H1 (cell line): ENCODE results near the gene CRYGB. TPM values are rescaled to one million over a fixed set of nuclear protein-coding genes. Genes with fewer than 3 reads are reported as not detected.

Experiments used
- CTCF ChIA-PET: fragments of 300-600 bp; sonication (Branson Sonifier 250); formaldehyde crosslinking; loops from one replicate; lab custom pipeline; 2021; ENCODE audit not compliant: partially characterized antibody; lab: Charles Lee
- POLR2A ChIA-PET: fragments of 300-600 bp; sonication (Branson Sonifier 250); formaldehyde crosslinking; loops from one replicate; lab custom pipeline; 2021; ENCODE audit warnings: inconsistent platforms; ENCODE audit not compliant: partially characterized antibody; lab: Charles Lee
- DNase-seq, 2 experiments: peaks; one replicate each; pipeline versions ENCODE4 v3.0.0 to v3.0.0-alpha.2; 2010 to 2022; ENCODE audit warnings: low spot score in 2 of 2, low read depth in 1 of 2, mixed read lengths in 1 of 2
- FAIRE-seq: peaks from 2 replicates; lab custom pipeline; 2011; peaks lifted over from hg19 to GRCh38; lab: Jason Lieb, UNC
- H2AFZ ChIP-seq: 2 replicates; pipeline ENCODE4 v1.8.1; 2012; ENCODE audit warnings: low read length, inconsistent platforms
- H2AK5ac ChIP-seq: 2 replicates; pipeline ENCODE4 v1.6.1; 2013; ENCODE audit warnings: low read depth, low read length
- H2BK120ac ChIP-seq: replicated peaks from 2 replicates; pipeline ENCODE3; 2013; ENCODE audit warnings: low read depth, low read length, inconsistent platforms
- H2BK12ac ChIP-seq: 2 replicates; pipeline ENCODE4 v1.6.1; 2013; ENCODE audit warnings: low read depth, low read length
- H2BK15ac ChIP-seq: 2 replicates; pipeline ENCODE4 v1.6.1; 2013; ENCODE audit warnings: low read length
- H2BK20ac ChIP-seq: 2 replicates; pipeline ENCODE4 v1.6.1; 2013; ENCODE audit warnings: low read length
- H2BK5ac ChIP-seq: 2 replicates; pipeline ENCODE4 v1.6.1; 2013; ENCODE audit warnings: low read depth, low read length
- H3K14ac ChIP-seq: 2 replicates; pipeline ENCODE4 v1.6.1; 2013; ENCODE audit warnings: inconsistent platforms; ENCODE audit not compliant: insufficient read length
- H3K18ac ChIP-seq: 2 replicates; pipeline ENCODE4 v1.6.1; 2013; ENCODE audit warnings: low read length; ENCODE audit errors: extremely low read depth
- H3K23ac ChIP-seq: 2 replicates; pipeline ENCODE4 v1.6.1; 2013; ENCODE audit warnings: inconsistent platforms; ENCODE audit not compliant: insufficient read length
- H3K23me2 ChIP-seq: 2 replicates; pipeline ENCODE4 v1.6.1; 2013; ENCODE audit warnings: low read depth, low read length
- H3K27ac ChIP-seq: 2 replicates; pipeline ENCODE4 v1.6.1; 2011; ENCODE audit warnings: low read depth, low read length, inconsistent platforms
- H3K27me3 ChIP-seq, 4 experiments: replicated peaks in 1 of 4; 1 replicate in 1 of 4; 2 replicates in 3 of 4; pipeline versions ENCODE4 v1.6.1 to v1.8.1; 2011 to 2013; ENCODE audit warnings: low read length in 3 of 4, mild to moderate bottlenecking in 3 of 4, inconsistent platforms in 2 of 4, mixed read lengths in 2 of 4, moderate library complexity in 1 of 4; ENCODE audit not compliant: control insufficient read depth in 3 of 4, insufficient read depth in 3 of 4; ENCODE audit errors: extremely low read depth in 1 of 4
- H3K36me3 ChIP-seq, 4 experiments: 2 replicates each; pipeline versions ENCODE4 v1.6.1 to v1.8.1; 2011 to 2013; ENCODE audit warnings: mild to moderate bottlenecking in 4 of 4, low read length in 3 of 4, moderate library complexity in 2 of 4, control low read depth in 1 of 4, inconsistent platforms in 1 of 4; ENCODE audit not compliant: insufficient read depth in 4 of 4, control insufficient read depth in 2 of 4
- H3K4ac ChIP-seq: replicated peaks from 2 replicates; pipeline ENCODE3; 2013; ENCODE audit warnings: low read length, low read depth, mixed read lengths, inconsistent platforms; ENCODE audit not compliant: insufficient read length
- H3K4me1 ChIP-seq, 4 experiments: replicated peaks in 1 of 4; 1 replicate in 1 of 4; 2 replicates in 3 of 4; pipeline versions ENCODE4 v1.6.1 to v1.8.1; 2011 to 2013; ENCODE audit warnings: low read length in 3 of 4, inconsistent platforms in 2 of 4, mixed read lengths in 1 of 4; ENCODE audit not compliant: insufficient read depth in 4 of 4, control insufficient read depth in 3 of 4
- H3K4me2 ChIP-seq, 2 experiments: 2 replicates each; pipeline versions ENCODE4 v1.6.1 to v1.8.1; 2011 to 2013; ENCODE audit warnings: low read depth in 2 of 2, low read length in 2 of 2, control low read depth in 1 of 2, inconsistent platforms in 1 of 2, mild to moderate bottlenecking in 1 of 2; ENCODE audit not compliant: insufficient read depth in 1 of 2
- H3K4me3 ChIP-seq, 4 experiments: fragments of 200-600, 300-600 bp in 1 of 4; sonication (generic), shearing (Covaris generic), sonication (Bioruptor Twin) in 1 of 4; 2 replicates each; pipeline versions ENCODE4 v1.5.1 to v1.8.1; 2011 to 2016; ENCODE audit warnings: low read length in 4 of 4, low read depth in 3 of 4, control low read depth in 2 of 4, inconsistent platforms in 2 of 4, mild to moderate bottlenecking in 2 of 4, mixed read lengths in 1 of 4, moderate library complexity in 1 of 4; ENCODE audit not compliant: insufficient read depth in 2 of 4; ENCODE audit errors: extremely low read depth in 1 of 4
- H3K56ac ChIP-seq: replicated peaks from 2 replicates; pipeline ENCODE3; 2013; ENCODE audit warnings: low read depth, mild to moderate bottlenecking, mixed read lengths, low read length, inconsistent platforms; ENCODE audit not compliant: insufficient read length
- H3K79me1 ChIP-seq: 2 replicates; pipeline ENCODE4 v1.6.1; 2013; ENCODE audit warnings: low read depth, low read length, control low read depth
- H3K79me2 ChIP-seq, 2 experiments: 2 replicates each; pipeline versions ENCODE4 v1.6.1 to v1.8.1; 2012 to 2013; ENCODE audit warnings: low read length in 2 of 2, mild to moderate bottlenecking in 2 of 2, inconsistent platforms in 1 of 2; ENCODE audit not compliant: insufficient read depth in 2 of 2, control insufficient read depth in 1 of 2
- H3K9ac ChIP-seq, 4 experiments: replicated peaks in 1 of 4; 1 replicate in 1 of 4; 2 replicates in 3 of 4; pipeline versions ENCODE4 v1.6.1 to v1.8.1; 2011 to 2013; ENCODE audit warnings: low read depth in 3 of 4, low read length in 3 of 4, control low read depth in 2 of 4, mild to moderate bottlenecking in 2 of 4, moderate library complexity in 2 of 4, inconsistent platforms in 1 of 4; ENCODE audit errors: extremely low read depth in 1 of 4
- H3K9me3 ChIP-seq, 2 experiments: 2 replicates each; pipeline versions ENCODE4 v1.6.1 to v1.8.1; 2012 to 2013; ENCODE audit warnings: mild to moderate bottlenecking in 2 of 2, moderate library complexity in 2 of 2, control low read depth in 1 of 2, inconsistent platforms in 1 of 2, low read depth in 1 of 2, low read length in 1 of 2, mixed read lengths in 1 of 2; ENCODE audit not compliant: insufficient read depth in 2 of 2
- H4K20me1 ChIP-seq, 2 experiments: replicated peaks in 1 of 2; 2 replicates each; pipeline versions ENCODE3 to v1.8.1; 2011 to 2013; ENCODE audit warnings: inconsistent platforms in 2 of 2, low read length in 2 of 2, mild to moderate bottlenecking in 1 of 2; ENCODE audit not compliant: insufficient read depth in 2 of 2, control insufficient read depth in 1 of 2
- H4K5ac ChIP-seq: 2 replicates; pipeline ENCODE4 v1.6.1; 2013; ENCODE audit warnings: low read length, low read depth, mixed read lengths, inconsistent platforms; ENCODE audit not compliant: insufficient read length
- H4K8ac ChIP-seq: 2 replicates; pipeline ENCODE4 v1.8.0; 2013; ENCODE audit warnings: mild to moderate bottlenecking, moderate library complexity, low read length, inconsistent platforms; ENCODE audit not compliant: insufficient read depth; ENCODE audit errors: extremely low read depth
- H4K91ac ChIP-seq: replicated peaks from 2 replicates; pipeline ENCODE3; 2013; ENCODE audit warnings: low read length, mixed read lengths, inconsistent platforms; ENCODE audit not compliant: insufficient read length
- GABPA ChIP-seq: IDR thresholded peaks from 2 replicates; pipeline ENCODE4 v1.6.1; 2011; ENCODE audit warnings: mild to moderate bottlenecking, low read length, moderate library complexity, borderline replicate concordance; ENCODE audit not compliant: insufficient read depth
- SRF ChIP-seq: IDR thresholded peaks from 2 replicates; pipeline ENCODE4 v1.6.1; 2011; ENCODE audit warnings: mild to moderate bottlenecking, low read depth, low read length, moderate library complexity
- WGBS, 2 experiments: shearing (Covaris generic) in 1 of 2; methylation state at CpG; one replicate each; pipeline versions ENCODE4 v1.1.6 to v1.1.7; 2013 to 2015; ENCODE audit warnings: low lambda C conversion rate in 2 of 2, mixed read lengths in 2 of 2, inconsistent platforms in 1 of 2, low coverage in 1 of 2, missing lambda C conversion rate in 1 of 2; ENCODE audit not compliant: insufficient replicate concordance in 2 of 2, insufficient coverage in 1 of 2, insufficient read length in 1 of 2; ENCODE audit errors: extremely low coverage in 1 of 2, missing lambda C conversion rate in 1 of 2; 5-methylcytosine and 5-hydroxymethylcytosine counted together
- polyA plus RNA-seq, 7 experiments: library from polyadenylated mRNA; depleted of rRNA in 3 of 7; stranded (reverse) in 5 of 7; unstranded in 2 of 7; fragments of >200 nt in 5 of 7; fragments of 200-250 nt in 2 of 7; gene quantifications; 1 replicate in 5 of 7; 2 replicates in 1 of 7; 4 replicates in 1 of 7; pipeline versions ENCODE4 v1.2.1 to v1.2.3, GENCODE V29; 2011 to 2013; ENCODE audit warnings: missing spikeins in 2 of 7, mixed read lengths in 2 of 7
- total RNA-seq: library from RNA; stranded (reverse); fragmentation: NEBNext Ultra II Directional; extraction: Animal tissue kit (Norgen Biotek cat#: 25700); gene quantifications from 2 replicates; pipeline ENCODE4 v1.2.1, GENCODE V29; 2021

CRYGB gene
- total and polyA plus RNA-seq, 2 of the 8 experiments (the other 6 are each of a cell fraction or from before 2014, with no cell fraction given) = 0.38 TPM; not detected in 1

DNA sequence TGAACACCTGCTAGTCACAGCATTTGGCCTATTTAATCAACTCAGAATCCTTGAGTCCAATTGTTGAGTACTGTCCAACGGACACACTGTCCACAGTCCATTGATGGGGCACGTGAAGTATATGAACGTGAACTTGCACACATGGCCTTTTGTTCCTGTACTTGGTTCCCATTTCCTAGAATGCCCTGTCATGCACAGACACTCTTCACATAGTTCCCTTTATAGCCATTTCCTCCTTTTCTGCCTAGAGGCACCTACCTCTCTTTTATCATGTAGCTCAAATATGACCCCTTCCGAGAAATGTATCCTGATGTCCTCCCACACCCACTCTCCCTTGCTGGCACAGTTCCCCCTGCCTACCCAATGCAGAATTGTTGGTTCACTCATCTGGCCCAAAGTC is 26.2 kb upstream of the CRYGB start:
- H3K27me3 ChIP-seq = no peaks in the 10 kb centered on the region
- TF ChIP-seq SRF (no peak), GABPA (no peak)
- TF ChIP-seq, all 59 proteins: peak for 0
- no peak overlapping the region for H2BK120ac ChIP-seq
- FAIRE-seq = no peak
- H4K91ac ChIP-seq = no peak overlapping the region
- H3K4me3 ChIP-seq = no peak overlapping the region
- H4K8ac ChIP-seq = no peak overlapping the region
- no peak overlapping the region for H3K56ac ChIP-seq
- H3K23ac ChIP-seq = no peak overlapping the region
- no peak overlapping the region for H3K4ac ChIP-seq
- H2BK12ac ChIP-seq = no peak overlapping the region
- H2BK5ac ChIP-seq = no peak overlapping the region
- no peak overlapping the region for H3K14ac ChIP-seq
- H3K18ac ChIP-seq = no peak overlapping the region
- ChIA-PET CTCF (interaction anchor here (0.5 to 0.9 kb wide), 4 partner anchors 17 to 1647 kb away, joined by 3 read pairs; no protein-coding TSS in a partner anchor), POLR2A (no interaction called here)
- H2BK15ac ChIP-seq = no peak overlapping the region
- no peak overlapping the region for H3K9ac ChIP-seq
- H3K4me1 ChIP-seq = no peaks in the 10 kb centered on the region
- H3K23me2 ChIP-seq = peaks cover 3% of the 10 kb centered on the region; the same call in 1 of the 2 replicates
- H3K4me2 ChIP-seq = no peak overlapping the region
- no peak overlapping the region for H3K27ac ChIP-seq
- H3K79me2 ChIP-seq = no peaks in the 10 kb centered on the region
- H3K79me1 ChIP-seq = no peaks in the 10 kb centered on the region
- no peaks in the 10 kb centered on the region for H4K20me1 ChIP-seq
- no peak overlapping the region for H4K5ac ChIP-seq
- no peak overlapping the region for H2BK20ac ChIP-seq
- no peak overlapping the region for H2AK5ac ChIP-seq
- no peaks in the 10 kb centered on the region for H3K9me3 ChIP-seq
- no peaks in the 10 kb centered on the region for H3K36me3 ChIP-seq
- WGBS, 2 experiments = 89% methylated on average over 4 of the region's 4 CpGs; no CpG with 5 or more reads in 1 of the 2 experiments
- H2AFZ ChIP-seq = no peak overlapping the region
- DNase-seq = no peak
